Adrenal gland (tissue), 19 donors: ENCODE measurements around the gene PTRH2. TPM values are rescaled to one million over a fixed set of nuclear protein-coding genes. Genes with fewer than 3 reads are reported as not detected.
A peak's percentile ranks its signal among the peaks of the same experiment; 100 is the strongest.
"Not testable (repeated sequence)": the region's sequence is repeated elsewhere in the genome, so short reads cannot be mapped to it uniquely, and the experiment has no call there.

ENCODE experiments used
- DNase-seq, 7 donors: peaks; one replicate each; pipeline ENCODE4 v3.0.0-alpha.2; 2019 to 2020
- H3K27ac ChIP-seq, 5 donors: fragments of 200-600 bp; sonication (generic) in 4 of 5; 1 replicate in 3 of 5; 2 replicates in 2 of 5; pipeline versions ENCODE4 v1.5.1 to v1.8.0; 2016 to 2020; ENCODE audit warnings: mild to moderate bottlenecking in 1 of 5
- H3K27me3 ChIP-seq: fragments of 200-600 bp; 2 replicates; pipeline ENCODE4 v1.8.0; 2021
- H3K36me3 ChIP-seq, 2 donors: fragments of 200-600 bp; replicated peaks in 1 of 2; 1 replicate in 1 of 2; 2 replicates in 1 of 2; pipeline versions ENCODE4 v1.5.1 to v1.8.0; 2018 to 2022
- H3K4me1 ChIP-seq, 2 donors: fragments of 200-600 bp; replicated peaks in 1 of 2; 1 replicate in 1 of 2; 2 replicates in 1 of 2; pipeline versions ENCODE4 v1.5.1 to v1.8.0; 2018 to 2021
- H3K4me3 ChIP-seq, 4 donors: fragments of 200-600 bp; sonication (generic) in 3 of 4; one replicate each; pipeline ENCODE4 v1.5.1; 2016 to 2018
- H3K9me3 ChIP-seq, 3 donors: fragments of 200-600 bp; sonication (generic) in 1 of 3; replicated peaks in 1 of 3; 1 replicate in 2 of 3; 2 replicates in 1 of 3; pipeline versions ENCODE4 v1.5.1 to v1.8.0; 2016 to 2021
- POLR2A ChIP-seq, 2 donors: fragments of 450-650 bp; IDR thresholded peaks; one replicate each; pipeline ENCODE4 v1.6.1; 2017; ENCODE audit warnings: antibody characterized with exemption in 2 of 2, mild to moderate bottlenecking in 2 of 2, moderate library complexity in 1 of 2
- WGBS, 4 donors: extraction: QIAGEN DNeasy Blood & Tissue Kit in 2 of 4; methylation state at CpG; one replicate each; pipeline versions ENCODE4 v1.1.5 to v1.1.7; 2013 to 2017; 5-methylcytosine and 5-hydroxymethylcytosine counted together
- intact Hi-C, 2 donors: fragments of 100-400 bp; cut with DNase I; formaldehyde crosslinking; loops; one replicate each; pipeline versions ENCODE4 v1.14.1 to v1.15.0; 2022 to 2023
- long read RNA-seq, 10 donors: library from polyadenylated mRNA in 3 of 10; unstranded in 2 of 10; stranded (forward) in 1 of 10; transcript quantifications; one replicate each; pipeline ENCODE4 v2.0.0 and lab custom pipeline, GENCODE V29; 2021 to 2026
- polyA plus RNA-seq, 3 donors: library from polyadenylated mRNA; stranded (reverse); fragments of 200-250 nt in 2 of 3; fragments of 350-450 nt in 1 of 3; fragmentation: Illumina TruSeq in 1 of 3; extraction: RNeasy Lipid Tissue Mini Kit (QIAGEN cat#74804) in 1 of 3; gene quantifications; one replicate each; pipeline ENCODE4 v1.2.3, GENCODE V29; 2013 to 2014
- total RNA-seq, 9 donors: library from RNA; depleted of rRNA in 4 of 9; stranded (reverse); fragments of >200 nt in 4 of 9; fragments of 120-200 nt in 1 of 9; fragmentation: NEBNext Ultra II Directional in 1 of 9; extraction: Animal tissue kit (Norgen Biotek cat#: 25700) in 1 of 9; gene quantifications; one replicate each; pipeline versions ENCODE4 v1.1.0 to v1.2.4, GENCODE V29; 2013 to 2023
- TF ChIP-seq, protein P1 (sequence below), 6 experiments: fragments of 450-650 bp in 4 of 6; fragments of 200-600 bp in 2 of 6; sonication (generic) in 1 of 6; IDR thresholded peaks; 1 replicate in 5 of 6; 2 replicates in 1 of 6; pipeline versions ENCODE4 v1.5.1 to v1.8.0; 2016 to 2021; ENCODE audit warnings: antibody characterized with exemption in 6 of 6, mild to moderate bottlenecking in 2 of 6, moderate library complexity in 1 of 6
- donor health status: healthy with polysubstance abuse.
- donor health status: Bipolar disorder and iron deficiency.
- donor health status: DM: yes; HTN: yes; CAD: no.
- donor health status: DM: no; HTN: no; CAD: no.
- donor health status: DM: no; HTN: no; CAD: no.
- donor health status: DM: yes; HTN: yes; CAD: no.

Gene PTRH2
- total RNA-seq, result 10 to 100 TPM; 17.9 to 61.7 (median 27.4) TPM
- 10 to 100 TPM; 30.8 to 96.7 (median 68.5) TPM for polyA plus RNA-seq
- long read RNA-seq, donor 1, full-length matches to known transcripts, result 60 of 60 reads
- long read RNA-seq, donor 1, partial matches to known transcripts, result 0 of 60 reads
- long read RNA-seq, donor 1, other reads (novel, unspliced or antisense), result 0 of 60 reads
- long read RNA-seq, donor 2, full-length matches to known transcripts, result 42 of 42 reads
- long read RNA-seq, donor 2, partial matches to known transcripts, result 0 of 42 reads
- long read RNA-seq, donor 2, other reads (novel, unspliced or antisense), result 0 of 42 reads
- long read RNA-seq, donor 3, full-length matches to known transcripts, result 51 of 51 reads
- long read RNA-seq, donor 3, partial matches to known transcripts, result 0 of 51 reads
- long read RNA-seq, donor 3, other reads (novel, unspliced or antisense), result 0 of 51 reads
- long read RNA-seq, donor 4, full-length matches to known transcripts, result 35 of 35 reads
- long read RNA-seq, donor 4, partial matches to known transcripts, result 0 of 35 reads
- long read RNA-seq, donor 4, other reads (novel, unspliced or antisense), result 0 of 35 reads
- long read RNA-seq, donor 5, transcript PTRH2-201 (2 exons, 901 nt), result major isoform, 37 of 44 reads
- long read RNA-seq, donor 5, partial matches to known transcripts, result 0 of 44 reads
- long read RNA-seq, donor 5, other reads (novel, unspliced or antisense), result 5 of 44 reads
- long read RNA-seq, donor 6, transcript PTRH2-201 (2 exons, 901 nt), result major isoform, 20 of 22 reads
- long read RNA-seq, donor 6, partial matches to known transcripts, result 0 of 22 reads
- long read RNA-seq, donor 6, other reads (novel, unspliced or antisense), result 1 of 22 reads
- long read RNA-seq, donor 7, full-length matches to known transcripts, result 31 of 31 reads
- long read RNA-seq, donor 7, partial matches to known transcripts, result 0 of 31 reads
- long read RNA-seq, donor 7, other reads (novel, unspliced or antisense), result 0 of 31 reads
- long read RNA-seq, donor 8, full-length matches to known transcripts, result 54 of 813 reads
- long read RNA-seq, donor 8, partial matches to known transcripts, result 754 of 813 reads
- long read RNA-seq, donor 8, other reads (novel, unspliced or antisense), result 5 of 813 reads
- long read RNA-seq, donor 9, full-length matches to known transcripts, result 23 of 86 reads
- long read RNA-seq, donor 9, partial matches to known transcripts, result 35 of 86 reads
- long read RNA-seq, donor 9, other reads (novel, unspliced or antisense), result 28 of 86 reads
- long read RNA-seq, donor 10, full-length matches to known transcripts, result 18 of 18 reads
- long read RNA-seq, donor 10, partial matches to known transcripts, result 0 of 18 reads
- long read RNA-seq, donor 10, other reads (novel, unspliced or antisense), result 0 of 18 reads

DNA sequence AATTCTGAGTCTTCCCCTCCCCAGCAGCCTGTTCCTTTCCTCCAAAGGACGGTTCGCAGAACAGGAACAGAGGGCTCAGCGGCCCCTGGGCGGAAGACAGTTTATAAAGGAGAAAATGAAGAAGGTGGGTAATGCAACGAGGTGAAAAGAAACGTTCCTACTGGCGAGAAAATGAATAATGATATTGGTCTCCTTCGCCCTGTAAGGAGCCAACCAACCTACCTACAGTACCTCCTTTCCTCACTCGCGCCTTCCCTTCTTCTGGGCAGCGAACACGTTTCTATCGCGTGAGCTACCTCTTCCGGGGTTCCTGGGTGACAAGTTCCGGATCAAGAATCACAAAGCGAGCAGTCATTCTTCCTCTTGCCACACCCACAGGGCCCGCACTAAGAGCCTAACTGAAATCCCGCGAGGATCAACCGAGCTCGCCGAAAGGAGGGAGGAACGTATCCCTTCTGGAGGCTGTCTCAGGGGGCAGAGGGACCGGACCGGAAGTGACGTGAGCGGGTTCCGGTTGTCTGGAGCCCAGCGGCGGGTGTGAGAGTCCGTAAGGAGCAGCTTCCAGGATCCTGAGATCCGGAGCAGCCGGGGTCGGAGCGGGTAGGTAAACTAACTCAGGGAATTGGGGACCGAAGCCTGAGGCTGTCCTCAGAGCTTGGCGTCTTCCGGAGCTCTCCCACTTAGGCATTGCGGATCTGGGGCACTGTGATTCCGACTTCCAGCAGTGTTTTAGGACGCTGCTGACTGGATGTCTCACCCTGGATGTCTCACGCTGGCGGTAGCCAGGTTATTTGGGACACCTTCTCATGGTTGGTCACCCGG is at the start of gene PTRH2, which contains the start of gene VMP1:
PTRH2 (minus strand) TSS at position 282 of the 822 bp plus-strand sequence. CDS start 9,452 bp downstream, outside the sequence.
VMP1 (plus strand) TSS at position 506 of the 822 bp plus-strand sequence. CDS start 23,793 bp downstream, outside the sequence.
- no peaks in the 10 kb centered on the region for H3K27me3 ChIP-seq
- TF ChIP-seq, protein P1, sequence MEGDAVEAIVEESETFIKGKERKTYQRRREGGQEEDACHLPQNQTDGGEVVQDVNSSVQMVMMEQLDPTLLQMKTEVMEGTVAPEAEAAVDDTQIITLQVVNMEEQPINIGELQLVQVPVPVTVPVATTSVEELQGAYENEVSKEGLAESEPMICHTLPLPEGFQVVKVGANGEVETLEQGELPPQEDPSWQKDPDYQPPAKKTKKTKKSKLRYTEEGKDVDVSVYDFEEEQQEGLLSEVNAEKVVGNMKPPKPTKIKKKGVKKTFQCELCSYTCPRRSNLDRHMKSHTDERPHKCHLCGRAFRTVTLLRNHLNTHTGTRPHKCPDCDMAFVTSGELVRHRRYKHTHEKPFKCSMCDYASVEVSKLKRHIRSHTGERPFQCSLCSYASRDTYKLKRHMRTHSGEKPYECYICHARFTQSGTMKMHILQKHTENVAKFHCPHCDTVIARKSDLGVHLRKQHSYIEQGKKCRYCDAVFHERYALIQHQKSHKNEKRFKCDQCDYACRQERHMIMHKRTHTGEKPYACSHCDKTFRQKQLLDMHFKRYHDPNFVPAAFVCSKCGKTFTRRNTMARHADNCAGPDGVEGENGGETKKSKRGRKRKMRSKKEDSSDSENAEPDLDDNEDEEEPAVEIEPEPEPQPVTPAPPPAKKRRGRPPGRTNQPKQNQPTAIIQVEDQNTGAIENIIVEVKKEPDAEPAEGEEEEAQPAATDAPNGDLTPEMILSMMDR (IDR thresholded peaks at IDR 0.05), result peak in 1 of 6 experiments; percentile 11
- peak; percentile 84 to 95 for TF ChIP-seq POLR2A (IDR thresholded peaks at IDR 0.05)
- intact Hi-C loops, result no loop called here
- WGBS, 4 donors, result 0% methylated on average over 24 to 45 of the region's 45 CpGs
- no peaks in the 10 kb centered on the region for H3K9me3 ChIP-seq
- H3K4me3 ChIP-seq, result peak within 1 kb of the TSS; percentile 46 to 90 (median 76)
- no peaks in the 10 kb centered on the region for H3K36me3 ChIP-seq
- peak within 1 kb of the TSS; percentile 89 to 100 (median 92) for H3K27ac ChIP-seq
- H3K4me1 ChIP-seq, result peaks cover 16 to 55% of the 10 kb centered on the region in 2 donors
- peak; percentile 97 to 99 (median 99) for DNase-seq

DNA sequence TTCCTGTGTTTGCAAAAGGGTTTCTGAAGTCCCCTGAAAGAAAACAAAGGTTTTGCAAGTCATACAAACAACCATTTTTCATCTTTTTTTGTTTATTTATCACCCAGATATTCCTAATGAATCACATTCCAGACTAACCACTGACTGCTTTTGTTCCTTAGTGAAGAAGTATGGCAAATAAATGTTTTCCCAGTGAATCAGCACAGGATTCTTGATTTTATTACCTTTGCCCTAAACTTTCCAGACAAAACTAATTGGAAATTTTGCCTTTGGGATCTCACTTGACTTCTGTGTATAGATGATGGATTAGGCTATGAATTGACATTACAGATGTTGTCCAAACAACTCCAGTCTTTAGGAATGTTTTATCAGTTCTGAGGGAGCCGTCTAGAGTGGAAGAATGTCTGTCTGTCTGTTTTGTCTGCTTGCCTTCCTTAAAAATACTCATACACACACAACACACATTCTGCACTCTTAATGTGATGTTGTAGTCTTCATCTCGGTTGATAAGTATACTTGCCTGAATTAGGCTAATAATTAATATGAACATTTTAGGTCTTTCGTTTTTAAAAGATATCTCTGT is 49.1 kb upstream of the PTRH2 start:
- intact Hi-C loops, result no loop called here
- no peak for DNase-seq
- H3K4me1 ChIP-seq, result peaks cover 22 to 43% of the 10 kb centered on the region in 2 donors
- H3K4me3 ChIP-seq, result no peak overlapping the region
- no peaks in the 10 kb centered on the region for H3K36me3 ChIP-seq
- 34 to 51% (median 35%) methylated on average over 3 of the region's 3 CpGs for WGBS, 4 donors
- TF ChIP-seq POLR2A (IDR thresholded peaks at IDR 0.05), result no peak
- TF ChIP-seq, protein P1 (IDR thresholded peaks at IDR 0.05), result no peak
- H3K27me3 ChIP-seq, result no peaks in the 10 kb centered on the region
- no peaks in the 10 kb centered on the region for H3K9me3 ChIP-seq
- peak overlapping the region; percentile 2 to 86 (median 63) for H3K27ac ChIP-seq

DNA sequence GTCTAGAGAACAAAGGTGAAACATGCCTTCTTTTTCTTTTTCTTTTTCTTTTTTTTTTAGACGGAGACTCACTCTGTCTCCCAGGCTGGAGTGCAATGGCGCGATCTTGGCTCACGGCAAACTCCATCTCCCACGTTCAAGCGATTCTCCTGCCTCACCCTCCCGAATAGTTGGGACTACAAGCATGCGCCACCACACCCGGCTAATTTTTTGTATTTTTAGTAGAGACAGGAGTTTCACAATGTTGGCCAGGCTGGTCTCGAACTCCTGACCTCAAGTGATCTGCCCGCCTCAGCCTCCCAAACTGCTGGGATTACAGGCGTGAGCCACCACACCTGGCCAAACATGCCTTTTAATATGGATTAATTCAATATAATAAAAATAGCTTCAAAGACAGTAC is 47.8 kb upstream of the PTRH2 start:
- peak overlapping the region in 4 of 5 donors; percentile 37 to 86 (median 70) for H3K27ac ChIP-seq
- H3K4me3 ChIP-seq, intact Hi-C loops, H3K36me3 ChIP-seq, DNase-seq, H3K9me3 ChIP-seq, H3K27me3 ChIP-seq: not testable (repeated sequence)
- 90 to 93% (median 93%) methylated on average over 12 of the region's 12 CpGs for WGBS, 4 donors
- H3K4me1 ChIP-seq, result peaks cover 22 to 43% of the 10 kb centered on the region in 2 donors
